Hepatocyte (in vitro differentiated cells): ENCODE results near the gene FAM50A. TPM values are rescaled to one million over a fixed set of nuclear protein-coding genes. Genes with fewer than 3 reads are reported as not detected.

Experiments
- DNase-seq: peaks from one replicate; pipeline ENCODE4 v3.0.0-alpha.2; 2016; ENCODE audit warnings: low spot score
- H2AFZ ChIP-seq: fragments of 200-600 bp; sonication (generic); 2 replicates; pipeline ENCODE4 v1.6.0; 2016; ENCODE audit warnings: antibody characterized with exemption, mild to moderate bottlenecking
- H3K27ac ChIP-seq: fragments of 200-600 bp; sonication (generic); 2 replicates; pipeline ENCODE4 v1.5.1; 2016; ENCODE audit warnings: mild to moderate bottlenecking
- H3K27me3 ChIP-seq: fragments of 200-600 bp; sonication (generic); 2 replicates; pipeline ENCODE4 v1.6.1; 2016
- H3K36me3 ChIP-seq: fragments of 200-600 bp; sonication (generic); replicated peaks from 2 replicates; pipeline ENCODE4 v1.5.1; 2016; ENCODE audit warnings: low read depth; ENCODE audit not compliant: insufficient read depth
- H3K4me1 ChIP-seq: fragments of 200-600 bp; sonication (generic); 2 replicates; pipeline ENCODE4 v1.5.1; 2016; ENCODE audit warnings: mild to moderate bottlenecking, moderate library complexity; ENCODE audit not compliant: insufficient read depth
- H3K4me2 ChIP-seq: fragments of 200-600 bp; sonication (generic); 2 replicates; pipeline ENCODE4 v1.6.0; 2016
- H3K4me3 ChIP-seq: fragments of 200-600 bp; sonication (generic); 2 replicates; pipeline ENCODE4 v1.5.1; 2016; ENCODE audit warnings: mild to moderate bottlenecking
- H3K79me2 ChIP-seq: fragments of 200-600 bp; sonication (generic); 2 replicates; pipeline ENCODE4 v1.6.0; 2017; ENCODE audit warnings: mild to moderate bottlenecking
- H3K9me2 ChIP-seq: fragments of 200-600 bp; sonication (generic); replicated peaks from 2 replicates; pipeline ENCODE4 v1.6.0; 2017; ENCODE audit warnings: mild to moderate bottlenecking; ENCODE audit not compliant: insufficient read depth
- H3K9me3 ChIP-seq: fragments of 200-600 bp; sonication (generic); 2 replicates; pipeline ENCODE4 v1.5.1; 2016; ENCODE audit warnings: low read depth, mild to moderate bottlenecking
- H4K20me1 ChIP-seq: fragments of 200-600 bp; sonication (generic); 2 replicates; pipeline ENCODE4 v1.6.0; 2016; ENCODE audit warnings: mild to moderate bottlenecking; ENCODE audit not compliant: insufficient read depth, poor library complexity, severe bottlenecking
- EZH2 ChIP-seq: fragments of 200-600 bp; sonication (generic); IDR thresholded peaks from 2 replicates; pipeline ENCODE4 v1.6.1; 2016; ENCODE audit warnings: antibody characterized with exemption, mild to moderate bottlenecking, borderline replicate concordance
- EZH2phosphoT487 ChIP-seq: fragments of 200-600 bp; sonication (generic); IDR thresholded peaks from one replicate; pipeline ENCODE4 v1.6.1; 2018; ENCODE audit warnings: antibody characterized with exemption, mild to moderate bottlenecking, low read depth, moderate library complexity; ENCODE audit not compliant: unreplicated experiment, severe bottlenecking
- WGBS: methylation state at CpG from one replicate; pipeline ENCODE4 v1.1.6; 2016; ENCODE audit warnings: low lambda C conversion rate; ENCODE audit errors: missing lambda C conversion rate; 5-methylcytosine and 5-hydroxymethylcytosine counted together
- polyA plus RNA-seq: library from polyadenylated mRNA; unstranded; fragments of >200 nt; fragmentation: Nextera tagmentation; extraction: Ambion mirVana; gene quantifications from 2 replicates; pipeline ENCODE4 v1.2.1, GENCODE V29; 2016
- total RNA-seq: library from RNA; depleted of rRNA; stranded (reverse); fragments of >200 nt; gene quantifications from 2 replicates; pipeline ENCODE4 v1.2.3, GENCODE V29; 2014
- TF ChIP-seq, protein P1 (sequence below): fragments of 200-600 bp; sonication (generic); IDR thresholded peaks from 2 replicates; pipeline ENCODE4 v1.5.1; 2016; ENCODE audit warnings: antibody characterized with exemption, mild to moderate bottlenecking; ENCODE audit not compliant: poor library complexity

FAM50A gene
- total and polyA plus RNA-seq, 2 experiments from 2014 or later = 65.9 to 147 TPM

DNA sequence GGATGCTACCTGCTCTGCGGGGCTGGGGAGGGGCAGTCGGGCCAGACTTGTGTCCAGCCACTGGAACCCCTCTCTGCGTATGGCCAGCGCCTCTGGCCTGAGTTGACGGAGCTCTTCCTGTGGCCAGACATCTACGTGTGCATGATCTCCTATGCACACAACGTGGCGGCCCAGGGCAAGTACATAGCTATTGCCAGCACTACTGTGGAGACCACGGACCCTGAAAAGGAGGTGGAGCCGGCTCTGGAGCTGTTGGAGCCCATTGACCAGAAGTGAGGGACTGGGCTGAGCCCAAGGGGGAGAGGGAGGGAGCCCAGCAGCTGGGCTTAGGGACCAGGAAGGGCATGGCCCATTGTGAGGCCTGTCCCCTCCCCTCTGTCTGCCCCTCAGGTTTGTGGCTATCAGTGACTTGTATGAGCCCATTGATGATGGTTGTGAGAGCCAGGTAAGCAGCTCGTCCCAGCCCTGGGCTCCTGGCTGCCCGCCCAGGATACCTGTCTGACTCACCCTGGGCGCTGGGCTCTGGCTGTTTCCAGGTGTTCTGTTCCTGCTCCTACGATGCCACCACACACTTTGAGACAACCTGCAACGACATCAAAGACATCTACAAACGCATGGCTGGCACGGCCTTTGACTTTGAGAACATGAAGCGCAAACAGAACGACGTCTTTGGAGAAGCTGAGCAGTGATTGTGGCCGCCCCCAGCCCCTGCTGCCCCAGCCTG, 1.8 kb upstream of the FAM50A start:
- Histone ChIP-seq H3K4me3 (no peak overlapping the region), H3K27ac (no peak overlapping the region), H3K4me1 (no peaks in the 10 kb centered on the region), H3K4me2 (no peak overlapping the region), H4K20me1 (peaks cover 3% of the 10 kb centered on the region), H3K9me2 (no peaks in the 10 kb centered on the region), H3K9me3 (no peaks in the 10 kb centered on the region), H3K27me3 (no peaks in the 10 kb centered on the region), H3K36me3 (no peaks in the 10 kb centered on the region), H3K79me2 (peaks cover 40% of the 10 kb centered on the region), H2AFZ (no peak overlapping the region)
- no peak for TF ChIP-seq EZH2
- TF ChIP-seq, protein P1, sequence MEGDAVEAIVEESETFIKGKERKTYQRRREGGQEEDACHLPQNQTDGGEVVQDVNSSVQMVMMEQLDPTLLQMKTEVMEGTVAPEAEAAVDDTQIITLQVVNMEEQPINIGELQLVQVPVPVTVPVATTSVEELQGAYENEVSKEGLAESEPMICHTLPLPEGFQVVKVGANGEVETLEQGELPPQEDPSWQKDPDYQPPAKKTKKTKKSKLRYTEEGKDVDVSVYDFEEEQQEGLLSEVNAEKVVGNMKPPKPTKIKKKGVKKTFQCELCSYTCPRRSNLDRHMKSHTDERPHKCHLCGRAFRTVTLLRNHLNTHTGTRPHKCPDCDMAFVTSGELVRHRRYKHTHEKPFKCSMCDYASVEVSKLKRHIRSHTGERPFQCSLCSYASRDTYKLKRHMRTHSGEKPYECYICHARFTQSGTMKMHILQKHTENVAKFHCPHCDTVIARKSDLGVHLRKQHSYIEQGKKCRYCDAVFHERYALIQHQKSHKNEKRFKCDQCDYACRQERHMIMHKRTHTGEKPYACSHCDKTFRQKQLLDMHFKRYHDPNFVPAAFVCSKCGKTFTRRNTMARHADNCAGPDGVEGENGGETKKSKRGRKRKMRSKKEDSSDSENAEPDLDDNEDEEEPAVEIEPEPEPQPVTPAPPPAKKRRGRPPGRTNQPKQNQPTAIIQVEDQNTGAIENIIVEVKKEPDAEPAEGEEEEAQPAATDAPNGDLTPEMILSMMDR = no peak
- TF ChIP-seq EZH2phosphoT487 = no peak
- no peak for DNase-seq
- WGBS = 84% methylated on average over 21 of the region's 21 CpGs

DNA sequence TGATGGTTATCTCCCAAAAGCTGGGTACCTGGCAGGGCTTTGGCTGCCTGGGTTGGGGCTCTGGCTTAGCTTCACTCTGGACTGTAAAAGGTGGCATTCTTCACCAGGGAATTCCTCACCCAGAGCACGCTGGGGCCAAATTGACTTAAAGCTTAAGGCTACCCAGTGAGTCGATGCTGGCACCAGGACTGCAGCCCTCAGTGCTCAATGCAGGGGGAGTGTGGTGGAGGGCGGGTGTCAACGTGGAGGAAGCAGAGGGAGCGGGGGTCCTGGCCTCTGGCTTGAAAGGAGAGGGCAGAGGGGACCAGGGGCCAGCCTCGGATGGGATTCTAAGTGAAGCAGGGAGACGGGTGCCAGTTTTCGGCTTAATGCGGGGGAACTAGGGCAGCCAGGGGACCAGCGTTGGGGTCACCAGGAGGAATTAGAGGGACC, 446 bp upstream of the FAM50A start:
- Histone ChIP-seq H3K79me2 (peaks cover 27% of the 10 kb centered on the region), H3K27me3 (no peaks in the 10 kb centered on the region), H4K20me1 (peaks cover 3% of the 10 kb centered on the region), H3K9me2 (no peaks in the 10 kb centered on the region), H3K27ac (peak overlapping the region; percentile 88), H3K4me3 (no peak overlapping the region), H2AFZ (no peak overlapping the region), H3K4me2 (peak overlapping the region; percentile 87), H3K4me1 (no peaks in the 10 kb centered on the region), H3K9me3 (no peaks in the 10 kb centered on the region), H3K36me3 (no peaks in the 10 kb centered on the region)
- no peak for DNase-seq
- TF ChIP-seq, protein P1 = no peak
- TF ChIP-seq EZH2 (no peak), EZH2phosphoT487 (no peak)
- WGBS = 56% methylated on average over 7 of the region's 10 CpGs

DNA sequence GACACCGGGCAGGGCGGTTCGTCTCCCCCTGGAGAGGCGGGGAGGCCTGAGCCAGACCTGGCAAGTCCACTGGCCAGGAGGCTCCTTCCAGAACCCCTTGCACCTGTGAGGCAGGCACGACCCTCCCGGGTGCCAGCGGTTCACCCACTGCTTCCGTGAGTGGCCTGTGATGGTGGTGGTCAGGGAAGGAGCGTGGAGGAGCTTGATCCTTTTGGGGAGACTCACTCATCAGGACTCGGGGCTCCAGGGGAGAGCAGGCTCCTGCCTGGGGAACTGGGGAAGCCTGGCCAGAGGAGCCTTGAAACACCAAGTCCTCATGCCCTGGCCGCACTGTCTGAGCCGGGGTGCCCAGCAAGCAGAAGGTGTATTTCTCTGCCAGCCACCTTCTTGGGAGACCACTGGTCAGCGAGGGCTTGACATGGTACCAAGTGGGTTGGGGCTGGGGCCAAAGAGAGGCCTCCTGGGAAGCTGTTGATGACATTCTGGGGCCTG, 860 bp downstream of the FAM50A start:
- no peaks in the 10 kb centered on the region for H3K36me3 ChIP-seq
- H3K4me2 ChIP-seq = peak overlapping the region; percentile 87
- no peak for TF ChIP-seq EZH2phosphoT487
- TF ChIP-seq, protein P1 = no peak
- TF ChIP-seq EZH2 = no peak
- H3K27me3 ChIP-seq = no peaks in the 10 kb centered on the region
- H2AFZ ChIP-seq = no peak overlapping the region
- no peaks in the 10 kb centered on the region for H3K9me2 ChIP-seq
- no peak for DNase-seq
- no peaks in the 10 kb centered on the region for H3K9me3 ChIP-seq
- H3K4me1 ChIP-seq = no peaks in the 10 kb centered on the region
- H3K79me2 ChIP-seq = peaks cover 15% of the 10 kb centered on the region
- peak overlapping the region; percentile 84 for H3K27ac ChIP-seq
- H3K4me3 ChIP-seq = peak overlapping the region; percentile 36
- H4K20me1 ChIP-seq = peaks cover 3% of the 10 kb centered on the region
- 75% methylated on average over 13 of the region's 13 CpGs for WGBS
